ENCODE measurements around the gene XCR1.
"Not testable (repeated sequence)": the region's sequence is repeated elsewhere in the genome, so short reads cannot be mapped to it uniquely, and the experiment has no call there.

Gene XCR1

GRCh38 chr3:46038071-46038470, 10.8 kb upstream of the XCR1 start:
- not testable (repeated sequence) for H3K4me3 ChIP-seq (ENCODE audit: low read length); H3K9ac ChIP-seq (ENCODE audit: low read length); H3K27ac ChIP-seq (ENCODE audit: low read length); H3K9me3 ChIP-seq (ENCODE audit: control insufficient read depth, low read depth, low read length); H3K27me3 ChIP-seq (ENCODE audit: control insufficient read depth, insufficient read depth, low read length); H3K4me1 ChIP-seq (ENCODE audit: control insufficient read depth, low read depth, low read length); H3K36me3 ChIP-seq (ENCODE audit: control insufficient read depth, low read depth, low read length)

GRCh38 chr3:46036191-46036590, 8.9 kb upstream of the XCR1 start:
- Histone ChIP-seq H3K36me3 (ENCODE audit: control insufficient read depth, low read depth, low read length) (no peaks in the 10 kb centered on the region), H3K27me3 (ENCODE audit: control insufficient read depth, insufficient read depth, low read length) (no peaks in the 10 kb centered on the region), H3K9ac (ENCODE audit: low read length) (no peak overlapping the region), H3K4me3 (ENCODE audit: low read length) (no peak overlapping the region), H3K27ac (ENCODE audit: low read length) (no peak overlapping the region), H3K4me1 (ENCODE audit: control insufficient read depth, low read depth, low read length) (no peaks in the 10 kb centered on the region), H3K9me3 (ENCODE audit: control insufficient read depth, low read depth, low read length) (no peaks in the 10 kb centered on the region)

- H3K27ac ChIP-seq (ENCODE audit: low read length) = no peak overlapping the region
- H3K4me3 ChIP-seq (ENCODE audit: low read length) = no peak overlapping the region
- H3K27me3 ChIP-seq (ENCODE audit: control insufficient read depth, insufficient read depth, low read length) = no peaks in the 10 kb centered on the region
- no peaks in the 10 kb centered on the region for H3K36me3 ChIP-seq (ENCODE audit: control insufficient read depth, low read depth, low read length)
- H3K9ac ChIP-seq (ENCODE audit: low read length) = no peak overlapping the region
- no peaks in the 10 kb centered on the region for H3K4me1 ChIP-seq (ENCODE audit: control insufficient read depth, low read depth, low read length)
- H3K9me3 ChIP-seq (ENCODE audit: control insufficient read depth, low read depth, low read length) = no peaks in the 10 kb centered on the region
These were observed 4.5 kb upstream of the XCR1 start for GRCh38 chr3:46031747-46032146.

- no peaks in the 10 kb centered on the region for H3K36me3 ChIP-seq (ENCODE audit: control insufficient read depth, low read depth, low read length)
- H3K27ac ChIP-seq (ENCODE audit: low read length) = no peak overlapping the region
- no peak overlapping the region for H3K4me3 ChIP-seq (ENCODE audit: low read length)
- H3K4me1 ChIP-seq (ENCODE audit: control insufficient read depth, low read depth, low read length) = no peaks in the 10 kb centered on the region
- no peaks in the 10 kb centered on the region for H3K9me3 ChIP-seq (ENCODE audit: control insufficient read depth, low read depth, low read length)
- H3K9ac ChIP-seq (ENCODE audit: low read length) = no peak overlapping the region
- H3K27me3 ChIP-seq (ENCODE audit: control insufficient read depth, insufficient read depth, low read length) = no peaks in the 10 kb centered on the region
These were observed 4.0 kb upstream of the XCR1 start for GRCh38 chr3:46031269-46031668.

- no peaks in the 10 kb centered on the region for H3K36me3 ChIP-seq (ENCODE audit: control insufficient read depth, low read depth, low read length)
- H3K9ac ChIP-seq (ENCODE audit: low read length) = no peak overlapping the region
- no peaks in the 10 kb centered on the region for H3K4me1 ChIP-seq (ENCODE audit: control insufficient read depth, low read depth, low read length)
- H3K4me3 ChIP-seq (ENCODE audit: low read length) = no peak overlapping the region
- no peaks in the 10 kb centered on the region for H3K9me3 ChIP-seq (ENCODE audit: control insufficient read depth, low read depth, low read length)
- no peak overlapping the region for H3K27ac ChIP-seq (ENCODE audit: low read length)
- no peaks in the 10 kb centered on the region for H3K27me3 ChIP-seq (ENCODE audit: control insufficient read depth, insufficient read depth, low read length)
These were observed 3.3 kb upstream of the XCR1 start for GRCh38 chr3:46030626-46031025.

GRCh38 chr3:46029953-46030543, 2.8 kb upstream of the XCR1 start:
- H3K9me3 ChIP-seq (ENCODE audit: control insufficient read depth, low read depth, low read length) = no peaks in the 10 kb centered on the region
- H3K27me3 ChIP-seq (ENCODE audit: control insufficient read depth, insufficient read depth, low read length) = no peaks in the 10 kb centered on the region
- H3K9ac ChIP-seq (ENCODE audit: low read length) = no peak overlapping the region
- no peaks in the 10 kb centered on the region for H3K4me1 ChIP-seq (ENCODE audit: control insufficient read depth, low read depth, low read length)
- no peak overlapping the region for H3K27ac ChIP-seq (ENCODE audit: low read length)
- H3K4me3 ChIP-seq (ENCODE audit: low read length) = no peak overlapping the region
- no peaks in the 10 kb centered on the region for H3K36me3 ChIP-seq (ENCODE audit: control insufficient read depth, low read depth, low read length)

- Histone ChIP-seq H3K4me1 (ENCODE audit: control insufficient read depth, low read depth, low read length) (no peaks in the 10 kb centered on the region), H3K27me3 (ENCODE audit: control insufficient read depth, insufficient read depth, low read length) (no peaks in the 10 kb centered on the region), H3K9ac (ENCODE audit: low read length) (no peak overlapping the region), H3K9me3 (ENCODE audit: control insufficient read depth, low read depth, low read length) (no peaks in the 10 kb centered on the region), H3K4me3 (ENCODE audit: low read length) (no peak overlapping the region), H3K27ac (ENCODE audit: low read length) (no peak overlapping the region), H3K36me3 (ENCODE audit: control insufficient read depth, low read depth, low read length) (no peaks in the 10 kb centered on the region)
These were observed 584 bp upstream of the XCR1 start for GRCh38 chr3:46027736-46028397.

GRCh38 chr3:46025139-46025538, 2.1 kb downstream of the XCR1 start:
- Histone ChIP-seq H3K9me3 (ENCODE audit: control insufficient read depth, low read depth, low read length) (no peaks in the 10 kb centered on the region), H3K4me3 (ENCODE audit: low read length) (no peak overlapping the region), H3K9ac (ENCODE audit: low read length) (no peak overlapping the region), H3K27ac (ENCODE audit: low read length) (no peak overlapping the region), H3K36me3 (ENCODE audit: control insufficient read depth, low read depth, low read length) (no peaks in the 10 kb centered on the region), H3K4me1 (ENCODE audit: control insufficient read depth, low read depth, low read length) (no peaks in the 10 kb centered on the region), H3K27me3 (ENCODE audit: control insufficient read depth, insufficient read depth, low read length) (no peaks in the 10 kb centered on the region)

- H3K4me1 ChIP-seq (ENCODE audit: control insufficient read depth, low read depth, low read length) = no peaks in the 10 kb centered on the region
- no peaks in the 10 kb centered on the region for H3K27me3 ChIP-seq (ENCODE audit: control insufficient read depth, insufficient read depth, low read length)
- no peak overlapping the region for H3K27ac ChIP-seq (ENCODE audit: low read length)
- H3K9ac ChIP-seq (ENCODE audit: low read length) = no peak overlapping the region
- no peaks in the 10 kb centered on the region for H3K9me3 ChIP-seq (ENCODE audit: control insufficient read depth, low read depth, low read length)
- H3K36me3 ChIP-seq (ENCODE audit: control insufficient read depth, low read depth, low read length) = no peaks in the 10 kb centered on the region
- H3K4me3 ChIP-seq (ENCODE audit: low read length) = no peak overlapping the region
These were observed 3.2 kb downstream of the XCR1 start for GRCh38 chr3:46024131-46024530.

GRCh38 chr3:46022909-46023785, 4.1 kb downstream of the XCR1 start:
- Histone ChIP-seq H3K27ac (ENCODE audit: low read length) (no peak overlapping the region), H3K4me1 (ENCODE audit: control insufficient read depth, low read depth, low read length) (no peaks in the 10 kb centered on the region), H3K4me3 (ENCODE audit: low read length) (no peak overlapping the region), H3K9ac (ENCODE audit: low read length) (no peak overlapping the region), H3K36me3 (ENCODE audit: control insufficient read depth, low read depth, low read length) (no peaks in the 10 kb centered on the region), H3K27me3 (ENCODE audit: control insufficient read depth, insufficient read depth, low read length) (no peaks in the 10 kb centered on the region), H3K9me3 (ENCODE audit: control insufficient read depth, low read depth, low read length) (no peaks in the 10 kb centered on the region)

GRCh38 chr3:46021516-46021915, 5.8 kb downstream of the XCR1 start:
- Histone ChIP-seq H3K4me1 (ENCODE audit: control insufficient read depth, low read depth, low read length) (no peaks in the 10 kb centered on the region), H3K9ac (ENCODE audit: low read length) (no peak overlapping the region), H3K27me3 (ENCODE audit: control insufficient read depth, insufficient read depth, low read length) (no peaks in the 10 kb centered on the region), H3K9me3 (ENCODE audit: control insufficient read depth, low read depth, low read length) (no peaks in the 10 kb centered on the region), H3K4me3 (ENCODE audit: low read length) (no peak overlapping the region), H3K27ac (ENCODE audit: low read length) (no peak overlapping the region), H3K36me3 (ENCODE audit: control insufficient read depth, low read depth, low read length) (no peaks in the 10 kb centered on the region)

Measured in iPS-18a (cell line).